ENCODE data around the gene ACSL3. TPM values are rescaled to one million over a fixed set of nuclear protein-coding genes. Genes with fewer than 3 reads are reported as not detected.
"Not testable (repeated sequence)": the region's sequence is repeated elsewhere in the genome, so short reads cannot be mapped to it uniquely, and the experiment has no call there.

Gene ACSL3
- total RNA-seq, 1 donor from 2014 or later: 91.5 TPM

- TF ChIP-seq, protein P1, sequence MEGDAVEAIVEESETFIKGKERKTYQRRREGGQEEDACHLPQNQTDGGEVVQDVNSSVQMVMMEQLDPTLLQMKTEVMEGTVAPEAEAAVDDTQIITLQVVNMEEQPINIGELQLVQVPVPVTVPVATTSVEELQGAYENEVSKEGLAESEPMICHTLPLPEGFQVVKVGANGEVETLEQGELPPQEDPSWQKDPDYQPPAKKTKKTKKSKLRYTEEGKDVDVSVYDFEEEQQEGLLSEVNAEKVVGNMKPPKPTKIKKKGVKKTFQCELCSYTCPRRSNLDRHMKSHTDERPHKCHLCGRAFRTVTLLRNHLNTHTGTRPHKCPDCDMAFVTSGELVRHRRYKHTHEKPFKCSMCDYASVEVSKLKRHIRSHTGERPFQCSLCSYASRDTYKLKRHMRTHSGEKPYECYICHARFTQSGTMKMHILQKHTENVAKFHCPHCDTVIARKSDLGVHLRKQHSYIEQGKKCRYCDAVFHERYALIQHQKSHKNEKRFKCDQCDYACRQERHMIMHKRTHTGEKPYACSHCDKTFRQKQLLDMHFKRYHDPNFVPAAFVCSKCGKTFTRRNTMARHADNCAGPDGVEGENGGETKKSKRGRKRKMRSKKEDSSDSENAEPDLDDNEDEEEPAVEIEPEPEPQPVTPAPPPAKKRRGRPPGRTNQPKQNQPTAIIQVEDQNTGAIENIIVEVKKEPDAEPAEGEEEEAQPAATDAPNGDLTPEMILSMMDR (IDR thresholded peaks at IDR 0.05): no peak
- intact Hi-C loops (cut with DNase I): no loop called here
- peaks cover 16% of the 10 kb centered on the region for H3K4me1 ChIP-seq
- H3K27me3 ChIP-seq: no peaks in the 10 kb centered on the region
- no peak for ATAC-seq
- H3K4me3 ChIP-seq: no peak overlapping the region
- H3K27ac ChIP-seq: no peak overlapping the region
- DNase-seq: no peak
- no peaks in the 10 kb centered on the region for H3K36me3 ChIP-seq
- H3K9me3 ChIP-seq: no peaks in the 10 kb centered on the region
These were observed 14.8 kb upstream of the ACSL3 start for GRCh38 chr2:222846003-222846402.

- H3K36me3 ChIP-seq; intact Hi-C loops (cut with DNase I); H3K4me3 ChIP-seq; H3K9me3 ChIP-seq; H3K27me3 ChIP-seq; H3K27ac ChIP-seq; DNase-seq; H3K4me1 ChIP-seq; ATAC-seq: not testable (repeated sequence)
These were observed 12.8 kb upstream of the ACSL3 start for GRCh38 chr2:222848031-222848430.

GRCh38 chr2:222848862-222849261 is 12.0 kb upstream of the ACSL3 start:
- TF ChIP-seq, protein P1 (IDR thresholded peaks at IDR 0.05): no peak
- Histone ChIP-seq H3K36me3 (no peaks in the 10 kb centered on the region), H3K4me3 (no peak overlapping the region), H3K27ac (no peak overlapping the region), H3K9me3 (no peaks in the 10 kb centered on the region), H3K4me1 (peaks cover 4% of the 10 kb centered on the region), H3K27me3 (no peaks in the 10 kb centered on the region)
- no peak for ATAC-seq
- no peak for DNase-seq
- intact Hi-C loops (cut with DNase I): no loop called here

- ATAC-seq: no peak
These were observed 8.7 kb upstream of the ACSL3 start for GRCh38 chr2:222851956-222852617.

GRCh38 chr2:222854773-222855700 is 5.8 kb upstream of the ACSL3 start:
- DNase-seq (no peak), ATAC-seq (no peak)
- TF ChIP-seq, protein P1 (IDR thresholded peaks at IDR 0.05): no peak
- Histone ChIP-seq H3K27ac (no peak overlapping the region), H3K9me3 (no peaks in the 10 kb centered on the region), H3K27me3 (no peaks in the 10 kb centered on the region), H3K4me1 (no peaks in the 10 kb centered on the region), H3K36me3 (no peaks in the 10 kb centered on the region), H3K4me3 (no peak overlapping the region)
- intact Hi-C loops (cut with DNase I): no loop called here

More at GRCh38 chr2:222851956-222852617, 8.7 kb upstream of the ACSL3 start:
- Histone ChIP-seq H3K4me1 (no peaks in the 10 kb centered on the region), H3K27me3 (no peaks in the 10 kb centered on the region), H3K27ac (no peak overlapping the region), H3K36me3 (no peaks in the 10 kb centered on the region), H3K4me3 (no peak overlapping the region), H3K9me3 (no peaks in the 10 kb centered on the region)
- no peak for DNase-seq
- intact Hi-C loops (cut with DNase I): no loop called here
- TF ChIP-seq, protein P1 (IDR thresholded peaks at IDR 0.05): no peak

Data from upper lobe of right lung (tissue), 1 donor.